Thymus (tissue), 11 donors: ENCODE data around the gene KATNAL1. TPM values are rescaled to one million over a fixed set of nuclear protein-coding genes. Genes with fewer than 3 reads are reported as not detected.

Source experiments
- DNase-seq, 9 donors: peaks; one replicate each; pipeline ENCODE4 v3.0.0-alpha.2; 2013; ENCODE audit warnings: low spot score in 9 of 9, low read depth in 6 of 9, missing footprints in 1 of 9
- H3K27ac ChIP-seq, 2 donors: one replicate each; pipeline ENCODE4 v1.5.1; 2013; ENCODE audit warnings: control low read depth in 1 of 2, low read depth in 1 of 2, low read length in 1 of 2, mild to moderate bottlenecking in 1 of 2, moderate library complexity in 1 of 2
- H3K27me3 ChIP-seq, 2 donors: one replicate each; pipeline ENCODE4 v1.5.1; 2013; ENCODE audit warnings: low read length in 1 of 2; ENCODE audit not compliant: control insufficient read depth in 2 of 2, insufficient read depth in 1 of 2
- H3K36me3 ChIP-seq, 2 donors: one replicate each; pipeline ENCODE4 v1.5.1; 2013; ENCODE audit warnings: low read length in 1 of 2, mild to moderate bottlenecking in 1 of 2, moderate library complexity in 1 of 2; ENCODE audit not compliant: control insufficient read depth in 2 of 2, insufficient read depth in 2 of 2
- H3K4me1 ChIP-seq, 2 donors: one replicate each; pipeline ENCODE4 v1.5.1; 2013; ENCODE audit warnings: low read length in 2 of 2; ENCODE audit not compliant: control insufficient read depth in 2 of 2, insufficient read depth in 2 of 2
- H3K4me3 ChIP-seq, 2 donors: one replicate each; pipeline ENCODE4 v1.5.1; 2013; ENCODE audit warnings: low read length in 2 of 2, control low read depth in 1 of 2, mild to moderate bottlenecking in 1 of 2
- H3K9me3 ChIP-seq, 2 donors: one replicate each; pipeline ENCODE4 v1.5.1; 2013; ENCODE audit warnings: low read length in 1 of 2, mild to moderate bottlenecking in 1 of 2; ENCODE audit not compliant: control insufficient read depth in 2 of 2, insufficient read depth in 1 of 2
- WGBS: extraction: QIAGEN DNeasy Blood & Tissue Kit; methylation state at CpG from one replicate; pipeline ENCODE4 v1.1.7; 2013; 5-methylcytosine and 5-hydroxymethylcytosine counted together
- polyA plus RNA-seq: library from polyadenylated mRNA; stranded (reverse); fragments of 200-250 nt; gene quantifications from one replicate; pipeline ENCODE4 v1.2.3, GENCODE V29; 2013
- total RNA-seq: library from RNA; stranded (reverse); fragments of 120-200 nt; gene quantifications from one replicate; pipeline ENCODE4 v1.2.4, GENCODE V29; 2013
- donor health status: healthy.

KATNAL1 gene
- total and polyA plus RNA-seq, 2 donors = 4.6 to 12.4 TPM

DNA sequence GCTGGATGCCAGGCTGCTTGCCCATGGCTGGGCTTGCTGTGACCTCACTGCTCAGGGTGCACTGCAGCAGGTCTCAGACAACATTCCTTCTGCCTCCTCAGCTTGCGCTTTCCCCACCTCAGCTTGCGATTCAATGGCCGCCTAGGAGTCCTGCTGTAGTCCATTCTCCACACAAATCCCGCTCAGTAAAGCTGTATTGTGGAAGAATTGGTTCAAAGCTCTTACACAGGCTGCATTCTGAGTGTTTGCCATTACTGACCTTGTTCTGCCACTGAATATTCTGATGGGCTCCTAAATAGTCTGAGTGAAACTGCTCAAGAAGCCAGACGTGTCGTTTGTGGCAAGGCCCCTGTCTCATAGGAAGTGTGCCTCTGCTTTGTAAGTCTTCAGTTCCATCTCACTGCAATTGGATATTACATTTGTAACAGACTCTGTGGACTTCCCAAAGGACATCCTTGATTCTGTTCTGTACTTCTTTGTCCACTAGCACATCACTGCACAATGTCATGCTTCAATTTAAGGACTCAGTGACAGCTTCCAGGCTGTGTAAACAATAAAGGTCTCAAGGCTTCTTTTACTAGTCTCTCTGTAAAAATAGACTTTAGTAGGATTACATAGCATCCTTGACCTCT, 49.8 kb downstream of the KATNAL1 start:
- no peak overlapping the region for H3K4me3 ChIP-seq
- DNase-seq = peak in 1 of 9 donors; percentile 30
- H3K36me3 ChIP-seq = peaks cover 7 to 19% of the 10 kb centered on the region in 2 donors
- WGBS = 76% methylated on average over 6 of the region's 6 CpGs
- H3K27ac ChIP-seq = peak overlapping the region; percentile 13 to 33
- peaks cover 0 to 9% of the 10 kb centered on the region in 2 donors for H3K9me3 ChIP-seq
- peaks cover 0 to 11% of the 10 kb centered on the region in 2 donors for H3K4me1 ChIP-seq
- no peaks in the 10 kb centered on the region for H3K27me3 ChIP-seq

DNA sequence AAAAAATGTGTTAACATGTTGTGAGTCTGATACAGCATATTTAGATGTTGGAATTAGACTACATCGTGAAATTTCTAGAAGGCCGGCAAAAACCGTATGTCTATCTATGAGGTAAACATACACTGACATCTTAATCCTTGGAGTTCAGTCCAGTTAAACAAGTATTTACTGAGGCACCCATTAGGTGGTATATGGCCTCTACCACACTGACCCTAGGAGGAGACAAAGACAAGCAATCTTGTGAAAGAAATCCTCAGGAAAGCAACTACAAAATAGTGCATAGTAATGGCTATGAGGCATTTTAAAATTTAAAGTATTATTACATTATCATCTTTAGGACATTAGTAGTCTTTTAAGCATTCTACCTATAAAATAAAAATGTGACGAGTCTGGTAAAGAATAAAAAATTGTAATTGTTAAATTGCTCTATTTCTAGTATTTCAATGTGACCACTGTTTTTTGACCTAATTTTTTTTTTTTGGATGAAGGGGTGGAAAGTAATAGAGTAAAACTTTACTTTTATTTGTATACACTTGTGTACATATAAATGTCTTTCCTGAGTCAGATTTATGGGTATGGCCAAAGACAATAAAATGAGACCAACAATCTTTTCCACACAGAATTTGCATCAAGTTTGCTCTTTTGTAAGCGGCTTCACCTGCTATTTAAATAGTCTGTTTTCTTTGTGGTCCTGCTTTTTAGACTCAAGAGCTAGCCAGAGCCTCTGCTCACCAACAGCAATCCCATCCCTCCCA, 50.5 kb downstream of the KATNAL1 start:
- H3K27me3 ChIP-seq = no peaks in the 10 kb centered on the region
- WGBS = 98% methylated on average over 5 of the region's 5 CpGs
- no peak for DNase-seq
- H3K36me3 ChIP-seq = peaks cover 7 to 19% of the 10 kb centered on the region in 2 donors
- H3K27ac ChIP-seq = peak overlapping the region in 1 of 2 donors; percentile 33
- no peak overlapping the region for H3K4me3 ChIP-seq
- peaks cover 0 to 9% of the 10 kb centered on the region in 2 donors for H3K9me3 ChIP-seq
- peaks cover 0 to 11% of the 10 kb centered on the region in 2 donors for H3K4me1 ChIP-seq

DNA sequence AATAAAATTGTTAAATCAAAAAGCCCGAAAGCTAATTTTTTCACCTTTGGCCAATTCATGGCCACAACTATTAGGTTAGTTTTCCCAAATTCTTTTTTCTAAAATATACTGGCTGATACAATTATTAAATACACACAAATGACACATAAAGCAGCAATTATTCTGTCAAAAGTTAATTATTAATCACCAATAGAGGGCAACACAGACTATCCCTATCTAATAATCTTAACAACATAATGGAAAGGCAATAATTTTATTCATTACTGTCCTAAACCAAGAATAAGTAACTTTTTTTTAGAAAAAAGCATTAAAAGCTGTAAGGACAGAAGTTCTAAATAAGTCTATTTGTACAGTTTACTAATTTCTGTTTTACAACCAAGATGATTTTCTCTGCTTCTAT, 51.7 kb downstream of the KATNAL1 start:
- 98% methylated on average over 1 of the region's 1 CpG for WGBS

DNA sequence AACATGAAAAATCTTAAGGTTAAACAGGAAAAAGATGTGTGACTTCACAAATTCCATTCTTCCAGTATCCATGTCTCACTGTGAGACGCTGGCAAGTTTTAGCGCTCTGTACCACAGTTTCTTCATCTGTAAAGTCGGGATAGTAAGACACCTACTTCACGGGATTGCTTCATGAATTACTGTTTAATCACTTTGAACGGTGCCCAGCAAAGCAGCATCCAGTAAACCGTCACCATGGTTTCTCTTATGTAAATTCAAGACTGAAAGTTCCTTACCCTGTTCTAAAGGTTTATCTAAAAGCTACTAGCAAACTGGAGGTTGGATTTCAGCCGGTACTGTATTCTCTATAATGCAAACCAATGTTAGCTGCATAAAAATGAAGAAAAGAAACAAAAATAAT, 53.5 kb downstream of the KATNAL1 start:
- 98% methylated on average over 7 of the region's 7 CpGs for WGBS
- H3K36me3 ChIP-seq = peaks cover 10 to 25% of the 10 kb centered on the region in 2 donors
- DNase-seq = no peak
- H3K9me3 ChIP-seq = peaks cover 0 to 4% of the 10 kb centered on the region in 2 donors
- no peak overlapping the region for H3K4me3 ChIP-seq
- H3K4me1 ChIP-seq = peaks cover 0 to 8% of the 10 kb centered on the region in 2 donors
- H3K27ac ChIP-seq = no peak overlapping the region
- no peaks in the 10 kb centered on the region for H3K27me3 ChIP-seq

More for the DNA sequence above, 51.7 kb downstream of the KATNAL1 start:
- peaks cover 0 to 11% of the 10 kb centered on the region in 2 donors for H3K4me1 ChIP-seq
- H3K4me3 ChIP-seq = no peak overlapping the region
- no peak for DNase-seq
- H3K27me3 ChIP-seq = no peaks in the 10 kb centered on the region
- H3K36me3 ChIP-seq = peaks cover 10 to 19% of the 10 kb centered on the region in 2 donors
- H3K9me3 ChIP-seq = peaks cover 0 to 9% of the 10 kb centered on the region in 2 donors
- H3K27ac ChIP-seq = no peak overlapping the region

DNA sequence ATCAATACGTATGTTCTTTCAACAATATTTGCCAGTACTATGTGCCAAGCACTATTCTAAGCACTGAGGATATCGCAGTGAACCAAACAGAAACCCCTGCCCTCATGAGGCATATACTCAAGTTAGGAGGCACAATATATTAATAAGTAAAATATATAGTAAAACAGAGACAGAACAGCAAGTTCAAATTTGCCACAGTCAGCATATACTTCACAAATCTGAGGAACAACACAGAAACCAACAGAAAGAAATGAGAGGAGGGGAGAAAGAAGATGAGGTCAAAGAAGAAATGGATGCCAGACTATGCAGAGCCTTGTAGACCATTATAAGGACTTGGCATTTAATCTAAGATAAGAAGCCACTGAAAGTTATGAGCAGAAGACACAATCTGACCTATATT, 59.9 kb downstream of the KATNAL1 start:
- peaks cover 0 to 4% of the 10 kb centered on the region in 2 donors for H3K9me3 ChIP-seq
- no peak overlapping the region for H3K27ac ChIP-seq
- H3K36me3 ChIP-seq = peaks cover 3 to 11% of the 10 kb centered on the region in 2 donors
- H3K27me3 ChIP-seq = no peaks in the 10 kb centered on the region
- 99% methylated on average over 2 of the region's 2 CpGs for WGBS
- H3K4me3 ChIP-seq = no peak overlapping the region
- no peak for DNase-seq
- H3K4me1 ChIP-seq = no peaks in the 10 kb centered on the region

DNA sequence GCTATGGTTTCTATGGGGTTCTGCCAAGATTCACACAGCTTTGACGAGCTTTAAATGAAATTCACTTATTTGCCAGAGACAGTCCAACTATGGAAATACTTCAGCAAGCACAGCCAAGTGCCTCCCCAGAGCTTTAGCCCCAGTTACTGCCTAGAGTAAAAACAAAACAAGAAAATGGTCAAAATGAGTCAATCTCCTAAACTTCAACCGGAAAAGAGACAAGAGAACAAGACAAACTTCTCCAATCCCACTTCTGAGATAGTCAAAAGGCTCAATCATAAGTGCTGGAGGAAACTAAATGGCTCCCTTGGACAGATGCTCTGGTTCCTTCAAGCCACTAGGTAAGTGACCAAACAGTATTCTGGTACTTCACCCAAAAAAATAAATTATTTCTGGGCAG, 65.8 kb downstream of the KATNAL1 start:
- DNase-seq = no peak
- Histone ChIP-seq H3K9me3 (no peaks in the 10 kb centered on the region), H3K36me3 (peaks cover 0 to 24% of the 10 kb centered on the region in 2 donors), H3K4me3 (no peak overlapping the region), H3K27me3 (no peaks in the 10 kb centered on the region), H3K4me1 (no peaks in the 10 kb centered on the region), H3K27ac (no peak overlapping the region)
- WGBS = 94% methylated on average over 2 of the region's 2 CpGs

DNA sequence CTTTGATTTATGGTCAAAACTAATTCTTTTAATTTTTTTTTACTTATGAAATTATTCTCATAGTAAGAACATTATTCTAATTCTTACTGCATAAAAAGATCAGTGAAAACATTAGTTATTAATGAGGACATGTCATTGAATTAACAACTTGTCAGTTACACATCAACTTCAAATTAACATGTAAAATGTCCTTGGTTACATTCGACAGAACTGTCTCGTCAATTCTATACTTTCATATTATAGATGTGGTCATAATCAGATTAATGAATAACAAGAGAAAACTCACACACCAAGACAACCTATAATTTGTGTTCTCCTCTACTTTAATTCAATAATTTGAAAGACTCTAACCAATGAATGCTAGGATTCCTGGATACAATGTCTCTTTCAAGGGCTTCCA, 66.7 kb downstream of the KATNAL1 start:
- DNase-seq = no peak
- Histone ChIP-seq H3K27ac (no peak overlapping the region), H3K4me1 (no peaks in the 10 kb centered on the region), H3K36me3 (peaks cover 6 to 31% of the 10 kb centered on the region in 2 donors), H3K4me3 (no peak overlapping the region), H3K27me3 (no peaks in the 10 kb centered on the region), H3K9me3 (no peaks in the 10 kb centered on the region)
- 49% methylated on average over 2 of the region's 2 CpGs for WGBS

DNA sequence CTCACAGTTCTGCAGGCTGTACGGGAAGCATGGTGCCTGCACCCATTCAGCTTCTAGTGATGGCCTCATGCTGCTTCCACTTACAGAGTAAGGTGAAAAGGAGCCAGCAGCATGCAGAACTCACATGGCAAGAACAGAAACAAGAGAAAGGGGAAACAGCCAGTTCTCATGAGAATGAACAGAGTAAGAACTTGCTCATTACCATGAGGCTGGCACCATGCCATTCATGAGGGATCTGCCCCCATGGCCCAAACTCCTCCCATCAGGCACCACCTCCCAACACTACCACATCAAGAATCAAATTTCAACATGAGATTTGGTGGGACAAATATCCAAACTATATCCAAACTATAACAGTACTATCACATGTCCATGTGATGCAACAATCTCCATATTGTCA, 72.1 kb downstream of the KATNAL1 start:
- no peaks in the 10 kb centered on the region for H3K27me3 ChIP-seq
- no peak for DNase-seq
- no peak overlapping the region for H3K27ac ChIP-seq
- no peak overlapping the region for H3K4me3 ChIP-seq
- H3K36me3 ChIP-seq = peaks cover 21 to 44% of the 10 kb centered on the region in 2 donors
- no peaks in the 10 kb centered on the region for H3K4me1 ChIP-seq
- 96% methylated on average over 1 of the region's 1 CpG for WGBS
- H3K9me3 ChIP-seq = no peaks in the 10 kb centered on the region

DNA sequence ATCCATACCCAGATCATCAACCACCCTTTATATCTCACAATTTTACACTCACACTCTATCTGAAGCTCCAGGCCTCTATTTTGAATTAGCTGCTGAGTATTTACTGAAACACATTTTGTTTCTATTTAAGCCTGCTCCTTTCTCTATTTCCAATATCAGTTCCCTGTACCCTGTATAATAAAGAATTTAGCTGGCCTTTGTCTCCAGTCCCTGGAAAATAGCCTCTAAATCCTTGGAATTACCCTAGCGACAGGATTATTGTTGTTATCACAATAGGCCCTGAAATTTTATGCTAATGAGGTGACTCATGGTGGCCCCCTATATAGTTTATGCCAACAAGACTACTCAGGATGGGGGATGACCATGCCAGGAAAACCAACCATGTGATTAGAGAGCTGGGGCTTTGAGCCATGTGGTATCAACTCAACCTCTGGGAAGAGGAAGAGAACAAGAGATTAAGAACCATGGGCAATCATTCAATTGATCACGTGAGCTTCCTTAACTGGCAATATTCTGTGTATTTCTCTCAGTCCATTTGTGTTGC, 72.7 kb downstream of the KATNAL1 start:
- H3K27me3 ChIP-seq = no peaks in the 10 kb centered on the region
- H3K27ac ChIP-seq = no peak overlapping the region
- H3K36me3 ChIP-seq = peaks cover 23 to 42% of the 10 kb centered on the region in 2 donors
- WGBS = 97% methylated on average over 2 of the region's 2 CpGs
- H3K4me3 ChIP-seq = no peak overlapping the region
- H3K9me3 ChIP-seq = no peaks in the 10 kb centered on the region
- no peak for DNase-seq
- no peaks in the 10 kb centered on the region for H3K4me1 ChIP-seq
